Adrenal gland (tissue), 12 donors: ENCODE measurements around the gene CIB1. TPM values are rescaled to one million over a fixed set of nuclear protein-coding genes. Genes with fewer than 3 reads are reported as not detected.

ENCODE experiments used
- DNase-seq, 7 donors: peaks; one replicate each; pipeline ENCODE4 v3.0.0-alpha.2; 2019 to 2020
- H3K27ac ChIP-seq, 5 donors: fragments of 200-600 bp; sonication (generic) in 4 of 5; 1 replicate in 3 of 5; 2 replicates in 2 of 5; pipeline versions ENCODE4 v1.5.1 to v1.8.0; 2016 to 2020; ENCODE audit warnings: mild to moderate bottlenecking in 1 of 5
- H3K27me3 ChIP-seq: fragments of 200-600 bp; 2 replicates; pipeline ENCODE4 v1.8.0; 2021
- H3K36me3 ChIP-seq, 2 donors: fragments of 200-600 bp; replicated peaks in 1 of 2; 1 replicate in 1 of 2; 2 replicates in 1 of 2; pipeline versions ENCODE4 v1.5.1 to v1.8.0; 2018 to 2022
- H3K4me1 ChIP-seq, 2 donors: fragments of 200-600 bp; replicated peaks in 1 of 2; 1 replicate in 1 of 2; 2 replicates in 1 of 2; pipeline versions ENCODE4 v1.5.1 to v1.8.0; 2018 to 2021
- H3K4me3 ChIP-seq, 4 donors: fragments of 200-600 bp; sonication (generic) in 3 of 4; one replicate each; pipeline ENCODE4 v1.5.1; 2016 to 2018
- H3K9me3 ChIP-seq, 3 donors: fragments of 200-600 bp; sonication (generic) in 1 of 3; replicated peaks in 1 of 3; 1 replicate in 2 of 3; 2 replicates in 1 of 3; pipeline versions ENCODE4 v1.5.1 to v1.8.0; 2016 to 2021
- POLR2A ChIP-seq, 2 donors: fragments of 450-650 bp; IDR thresholded peaks; one replicate each; pipeline ENCODE4 v1.6.1; 2017; ENCODE audit warnings: antibody characterized with exemption in 2 of 2, mild to moderate bottlenecking in 2 of 2, moderate library complexity in 1 of 2
- WGBS, 4 donors: extraction: QIAGEN DNeasy Blood & Tissue Kit in 2 of 4; methylation state at CpG; one replicate each; pipeline versions ENCODE4 v1.1.5 to v1.1.7; 2013 to 2017; 5-methylcytosine and 5-hydroxymethylcytosine counted together
- intact Hi-C, 2 donors: fragments of 100-400 bp; cut with DNase I; formaldehyde crosslinking; loops; one replicate each; pipeline versions ENCODE4 v1.14.1 to v1.15.0; 2022 to 2023
- polyA plus RNA-seq, 3 donors: library from polyadenylated mRNA; stranded (reverse); fragments of 200-250 nt in 2 of 3; fragments of 350-450 nt in 1 of 3; fragmentation: Illumina TruSeq in 1 of 3; extraction: RNeasy Lipid Tissue Mini Kit (QIAGEN cat#74804) in 1 of 3; gene quantifications; one replicate each; pipeline ENCODE4 v1.2.3, GENCODE V29; 2013 to 2014
- total RNA-seq, 9 donors: library from RNA; depleted of rRNA in 4 of 9; stranded (reverse); fragments of >200 nt in 4 of 9; fragments of 120-200 nt in 1 of 9; fragmentation: NEBNext Ultra II Directional in 1 of 9; extraction: Animal tissue kit (Norgen Biotek cat#: 25700) in 1 of 9; gene quantifications; one replicate each; pipeline versions ENCODE4 v1.1.0 to v1.2.4, GENCODE V29; 2013 to 2023
- TF ChIP-seq, protein P1 (sequence below), 6 experiments: fragments of 450-650 bp in 4 of 6; fragments of 200-600 bp in 2 of 6; sonication (generic) in 1 of 6; IDR thresholded peaks; 1 replicate in 5 of 6; 2 replicates in 1 of 6; pipeline versions ENCODE4 v1.5.1 to v1.8.0; 2016 to 2021; ENCODE audit warnings: antibody characterized with exemption in 6 of 6, mild to moderate bottlenecking in 2 of 6, moderate library complexity in 1 of 6
- donor health status: healthy with polysubstance abuse.
- donor health status: Bipolar disorder and iron deficiency.
- donor health status: DM: yes; HTN: yes; CAD: no.
- donor health status: DM: no; HTN: no; CAD: no.
- donor health status: DM: no; HTN: no; CAD: no.
- donor health status: DM: yes; HTN: yes; CAD: no.

Gene CIB1
- total and polyA plus RNA-seq, 12 donors = 38.8 to 259 (median 135) TPM

DNA sequence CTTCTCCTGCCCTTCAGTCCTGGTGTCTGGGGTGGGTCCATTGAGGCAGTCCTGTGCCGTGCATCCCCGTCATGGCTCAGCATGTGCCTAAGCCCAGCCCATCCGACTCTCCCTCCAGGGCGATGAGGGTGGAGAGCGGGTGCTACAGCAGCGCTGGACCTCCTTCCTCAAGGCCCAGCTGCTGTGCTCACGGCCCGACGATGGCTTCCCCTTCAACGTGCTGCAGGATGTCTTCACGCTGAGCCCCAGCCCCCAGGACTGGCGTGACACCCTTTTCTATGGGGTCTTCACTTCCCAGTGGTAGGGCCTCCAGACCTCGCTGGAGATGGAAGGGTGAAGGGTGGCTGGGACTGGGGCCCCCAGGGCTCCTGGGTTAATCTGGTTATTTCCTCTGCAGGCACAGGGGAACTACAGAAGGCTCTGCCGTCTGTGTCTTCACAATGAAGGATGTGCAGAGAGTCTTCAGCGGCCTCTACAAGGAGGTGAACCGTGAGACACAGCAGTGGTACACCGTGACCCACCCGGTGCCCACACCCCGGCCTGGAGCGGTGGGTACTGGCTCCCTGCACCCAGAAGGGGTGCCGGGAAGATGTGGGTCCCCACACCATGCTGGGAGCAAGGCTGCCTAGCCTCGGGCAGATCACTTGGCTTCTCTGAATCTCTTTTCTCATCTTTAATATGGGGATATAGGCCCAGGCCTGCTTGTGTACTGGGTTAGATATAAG is 10.1 kb downstream of the CIB1 start:
- Histone ChIP-seq H3K27ac (no peak overlapping the region), H3K9me3 (no peaks in the 10 kb centered on the region), H3K4me1 (peaks cover 0 to 9% of the 10 kb centered on the region in 2 donors), H3K36me3 (peaks cover 0 to 74% of the 10 kb centered on the region in 2 donors), H3K27me3 (no peaks in the 10 kb centered on the region), H3K4me3 (no peak overlapping the region)
- TF ChIP-seq POLR2A (IDR thresholded peaks at IDR 0.05) = no peak
- TF ChIP-seq, protein P1, sequence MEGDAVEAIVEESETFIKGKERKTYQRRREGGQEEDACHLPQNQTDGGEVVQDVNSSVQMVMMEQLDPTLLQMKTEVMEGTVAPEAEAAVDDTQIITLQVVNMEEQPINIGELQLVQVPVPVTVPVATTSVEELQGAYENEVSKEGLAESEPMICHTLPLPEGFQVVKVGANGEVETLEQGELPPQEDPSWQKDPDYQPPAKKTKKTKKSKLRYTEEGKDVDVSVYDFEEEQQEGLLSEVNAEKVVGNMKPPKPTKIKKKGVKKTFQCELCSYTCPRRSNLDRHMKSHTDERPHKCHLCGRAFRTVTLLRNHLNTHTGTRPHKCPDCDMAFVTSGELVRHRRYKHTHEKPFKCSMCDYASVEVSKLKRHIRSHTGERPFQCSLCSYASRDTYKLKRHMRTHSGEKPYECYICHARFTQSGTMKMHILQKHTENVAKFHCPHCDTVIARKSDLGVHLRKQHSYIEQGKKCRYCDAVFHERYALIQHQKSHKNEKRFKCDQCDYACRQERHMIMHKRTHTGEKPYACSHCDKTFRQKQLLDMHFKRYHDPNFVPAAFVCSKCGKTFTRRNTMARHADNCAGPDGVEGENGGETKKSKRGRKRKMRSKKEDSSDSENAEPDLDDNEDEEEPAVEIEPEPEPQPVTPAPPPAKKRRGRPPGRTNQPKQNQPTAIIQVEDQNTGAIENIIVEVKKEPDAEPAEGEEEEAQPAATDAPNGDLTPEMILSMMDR (IDR thresholded peaks at IDR 0.05) = no peak
- no peak for DNase-seq
- WGBS, 4 donors = 90 to 97% (median 92%) methylated on average over 10 to 22 of the region's 22 CpGs
- intact Hi-C loops = loop anchor here in 1 of 2 donors (2.0 kb wide), 1 partner anchor 71 kb away; no protein-coding TSS in a partner anchor

DNA sequence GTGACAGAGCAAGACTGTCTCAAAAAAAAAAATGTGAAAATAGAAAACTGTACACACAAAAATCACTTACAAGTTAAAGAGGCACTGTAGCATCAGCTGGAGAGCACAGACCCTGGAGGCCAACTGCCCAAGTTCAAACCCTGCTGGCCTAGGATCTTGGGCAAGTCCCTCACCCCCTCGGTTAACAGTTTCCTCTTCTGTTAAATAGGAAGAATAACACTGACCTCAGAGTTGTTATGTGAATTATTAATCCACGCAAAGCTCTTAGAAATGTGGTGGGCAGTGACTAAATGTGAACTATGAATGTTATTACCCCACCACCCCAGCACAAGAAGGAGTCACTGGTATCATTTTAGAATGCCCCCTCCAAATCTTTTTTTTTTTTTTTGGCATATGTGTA is 11.2 kb downstream of the CIB1 start:
- Histone ChIP-seq H3K9me3 (no peaks in the 10 kb centered on the region), H3K27me3 (no peaks in the 10 kb centered on the region), H3K27ac (no peak overlapping the region), H3K4me3 (no peak overlapping the region), H3K4me1 (peaks cover 0 to 9% of the 10 kb centered on the region in 2 donors), H3K36me3 (peaks cover 0 to 74% of the 10 kb centered on the region in 2 donors)
- WGBS, 4 donors = 75 to 87% (median 84%) methylated on average over 2 of the region's 2 CpGs
- no peak for TF ChIP-seq POLR2A (IDR thresholded peaks at IDR 0.05)
- TF ChIP-seq, protein P1 (IDR thresholded peaks at IDR 0.05) = no peak
- DNase-seq = no peak
- intact Hi-C loops = loop anchor here in 1 of 2 donors (2.0 kb wide), 1 partner anchor 70 kb away; no protein-coding TSS in a partner anchor

DNA sequence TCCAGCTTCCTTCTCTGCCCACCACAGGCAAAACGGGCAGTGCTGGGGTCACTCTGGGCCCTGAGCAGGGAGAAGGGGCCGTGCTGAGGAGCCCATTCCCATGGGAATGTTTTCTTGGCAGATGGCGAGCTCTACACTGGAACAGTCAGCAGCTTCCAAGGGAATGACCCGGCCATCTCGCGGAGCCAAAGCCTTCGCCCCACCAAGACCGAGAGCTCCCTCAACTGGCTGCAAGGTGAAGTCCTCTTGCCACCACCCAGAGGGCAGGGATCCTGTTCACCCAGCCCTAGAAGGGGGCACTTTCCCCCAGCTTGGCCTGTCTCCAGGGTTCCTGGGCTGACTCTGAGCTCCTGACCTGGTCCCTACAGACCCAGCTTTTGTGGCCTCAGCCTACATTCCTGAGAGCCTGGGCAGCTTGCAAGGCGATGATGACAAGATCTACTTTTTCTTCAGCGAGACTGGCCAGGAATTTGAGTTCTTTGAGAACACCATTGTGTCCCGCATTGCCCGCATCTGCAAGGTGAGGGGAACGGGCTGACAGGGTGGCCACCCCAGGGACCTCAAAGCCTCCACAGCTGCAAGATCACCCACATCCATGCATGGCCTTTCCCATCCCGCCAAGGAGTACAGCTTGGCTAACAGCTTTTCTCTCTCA is 12.4 kb downstream of the CIB1 start:
- WGBS, 4 donors = 41 to 82% (median 48%) methylated on average over 6 to 14 of the region's 14 CpGs
- Histone ChIP-seq H3K4me3 (no peak overlapping the region), H3K27me3 (no peaks in the 10 kb centered on the region), H3K4me1 (peaks cover 0 to 9% of the 10 kb centered on the region in 2 donors), H3K36me3 (peaks cover 0 to 68% of the 10 kb centered on the region in 2 donors), H3K27ac (peak overlapping the region in 4 of 5 donors; percentile 18 to 60 (median 56)), H3K9me3 (no peaks in the 10 kb centered on the region)
- TF ChIP-seq, protein P1 (IDR thresholded peaks at IDR 0.05) = peak; percentile 63 to 87 (median 74)
- no peak for TF ChIP-seq POLR2A (IDR thresholded peaks at IDR 0.05)
- peak; percentile 83 to 91 (median 84) for DNase-seq
- intact Hi-C loops = no loop called here

DNA sequence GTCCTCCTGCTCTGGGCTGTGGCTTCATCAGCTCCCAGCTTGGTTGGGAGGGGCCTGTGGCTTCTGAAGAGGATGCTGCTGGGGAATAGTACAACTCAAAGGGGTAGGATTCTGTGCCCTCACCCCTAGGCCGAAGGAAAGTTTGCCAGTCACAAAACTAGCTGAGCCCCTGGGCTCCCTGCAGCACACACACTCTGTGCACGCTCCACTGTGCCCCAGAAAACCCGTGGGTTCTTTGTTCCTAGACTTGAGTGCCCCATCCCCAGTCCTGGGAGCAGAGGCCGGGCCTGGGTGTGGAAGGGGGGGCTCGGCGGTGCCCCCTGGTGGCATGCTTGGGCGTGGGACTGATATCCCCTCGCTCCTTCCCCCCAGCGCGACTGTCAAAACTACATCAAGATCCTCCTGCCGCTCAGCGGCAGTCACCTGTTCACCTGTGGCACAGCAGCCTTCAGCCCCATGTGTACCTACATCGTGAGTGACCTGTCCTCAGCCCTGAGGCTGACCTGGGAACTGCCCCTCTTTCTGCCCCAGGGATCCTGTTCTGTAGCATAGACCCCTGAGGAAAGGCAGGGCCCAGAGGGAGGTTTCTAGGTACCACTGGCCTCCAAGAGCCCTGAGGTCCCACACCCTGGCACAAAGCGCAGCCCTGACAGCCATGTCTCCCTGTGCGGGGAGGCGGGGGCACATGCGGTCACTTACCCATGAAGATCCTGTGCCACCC is 14.2 kb downstream of the CIB1 start:
- no peak overlapping the region for H3K4me3 ChIP-seq
- H3K36me3 ChIP-seq = peaks cover 0 to 50% of the 10 kb centered on the region in 2 donors
- H3K27ac ChIP-seq = peak overlapping the region in 1 of 5 donors; percentile 15
- H3K9me3 ChIP-seq = no peaks in the 10 kb centered on the region
- 69 to 71% (median 70%) methylated on average over 13 to 17 of the region's 17 CpGs for WGBS, 4 donors
- peaks cover 0 to 9% of the 10 kb centered on the region in 2 donors for H3K4me1 ChIP-seq
- no peaks in the 10 kb centered on the region for H3K27me3 ChIP-seq
- intact Hi-C loops = no loop called here
- TF ChIP-seq, protein P1 (IDR thresholded peaks at IDR 0.05) = peak; percentile 35 to 60 (median 50)
- no peak for TF ChIP-seq POLR2A (IDR thresholded peaks at IDR 0.05)
- peak in 1 of 7 donors; percentile 29 for DNase-seq
